ENCODE measurements around the gene GAB2. TPM values are rescaled to one million over a fixed set of nuclear protein-coding genes. Genes with fewer than 3 reads are reported as not detected.

GAB2 gene
- total and polyA plus RNA-seq, 2 donors (not counting 1 experiment from before 2014, with no cell fraction given): 5.8 to 85.9 TPM

GRCh38 chr11:78449866-78450265, 32.2 kb upstream of the GAB2 start:
- Mint-ChIP-seq H3K4me3 (no peak overlapping the region), H3K27me3 (no peaks in the 10 kb centered on the region), H3K9me3 (ENCODE audit: insufficient read depth) (no peaks in the 10 kb centered on the region), H3K4me1 (peaks cover 37% of the 10 kb centered on the region), H3K27ac (peak overlapping the region; percentile 69)
- no peaks in the 10 kb centered on the region for H4K20me1 ChIP-seq (ENCODE audit: control insufficient read depth, insufficient read depth, low read length, poor library complexity, severe bottlenecking)
- H3K4me2 ChIP-seq (replicated peaks; ENCODE audit: low read depth, low read length, poor library complexity, severe bottlenecking): no peak overlapping the region
- H3K9me3 ChIP-seq (ENCODE audit: control extremely low read depth in 1 of 3, control insufficient read depth in 2 of 3, insufficient read depth in 1 of 3, low read length in 2 of 3): no peaks in the 10 kb centered on the region
- ChIA-PET CTCF (no interaction called here), POLR2A (no interaction called here)
- no peak for TF ChIP-seq EZH2 (IDR thresholded peaks at IDR 0.05; ENCODE audit: borderline replicate concordance, insufficient read depth, low read depth, low read length, poor library complexity, severe bottlenecking)
- TF ChIP-seq CTCF (IDR thresholded peaks at IDR 0.05): no peak
- intact Hi-C loops (cut with micrococcal nuclease): no loop called here
- WGBS (ENCODE audit: insufficient coverage): no CpG with 5 or more reads among the region's 4 CpGs
- no peaks in the 10 kb centered on the region for H3K36me3 ChIP-seq (replicated peaks in 1 of 2; ENCODE audit: control extremely low read depth in 1 of 2, control insufficient read depth in 1 of 2, extremely low read depth in 1 of 2, insufficient read depth in 2 of 2, low read length in 1 of 2)
- H3K79me2 ChIP-seq (ENCODE audit: control insufficient read depth, insufficient read depth, low read length): no peaks in the 10 kb centered on the region
- H3K9ac ChIP-seq (ENCODE audit: low read length): no peak overlapping the region
- H2AFZ ChIP-seq (ENCODE audit: insufficient read depth, low read depth, low read length, poor library complexity, severe bottlenecking): no peak overlapping the region
- H3K4me1 ChIP-seq (ENCODE audit: control insufficient read depth in 2 of 2, insufficient read depth in 2 of 2, low read length in 2 of 2): peaks cover 22 to 28% of the 10 kb centered on the region in 2 donors
- ATAC-seq (ENCODE audit: low read depth): no peak
- no peaks in the 10 kb centered on the region for H3K27me3 ChIP-seq (replicated peaks in 1 of 4; ENCODE audit: control extremely low read depth in 1 of 4, control insufficient read depth in 3 of 4, insufficient read depth in 4 of 4, low read length in 3 of 4)
- DNase-seq: no peak
- H3K4me3 ChIP-seq (ENCODE audit: control extremely low read depth in 1 of 5, extremely low read depth in 1 of 5, insufficient read depth in 1 of 5, low read depth in 2 of 5, low read length in 4 of 5): no peak overlapping the region
- no peak overlapping the region for H3K27ac ChIP-seq (ENCODE audit: low read length in 2 of 2)

GRCh38 chr11:78446210-78446609, 28.6 kb upstream of the GAB2 start:
- Mint-ChIP-seq H3K4me1 (peaks cover 12% of the 10 kb centered on the region), H3K27me3 (no peaks in the 10 kb centered on the region), H3K27ac (no peak overlapping the region), H3K4me3 (no peak overlapping the region), H3K9me3 (ENCODE audit: insufficient read depth) (no peaks in the 10 kb centered on the region)
- DNase-seq (no peak), ATAC-seq (ENCODE audit: low read depth) (no peak)
- Histone ChIP-seq H3K9me3 (ENCODE audit: control extremely low read depth in 1 of 3, control insufficient read depth in 2 of 3, insufficient read depth in 1 of 3, low read length in 2 of 3) (no peaks in the 10 kb centered on the region), H2AFZ (ENCODE audit: insufficient read depth, low read depth, low read length, poor library complexity, severe bottlenecking) (no peak overlapping the region), H3K4me3 (ENCODE audit: control extremely low read depth in 1 of 5, extremely low read depth in 1 of 5, insufficient read depth in 1 of 5, low read depth in 2 of 5, low read length in 4 of 5) (no peak overlapping the region), H3K9ac (ENCODE audit: low read length) (no peak overlapping the region), H3K27me3 (replicated peaks in 1 of 4; ENCODE audit: control extremely low read depth in 1 of 4, control insufficient read depth in 3 of 4, insufficient read depth in 4 of 4, low read length in 3 of 4) (no peaks in the 10 kb centered on the region), H3K4me1 (ENCODE audit: control insufficient read depth in 2 of 2, insufficient read depth in 2 of 2, low read length in 2 of 2) (peaks cover 6 to 11% of the 10 kb centered on the region in 2 donors), H4K20me1 (ENCODE audit: control insufficient read depth, insufficient read depth, low read length, poor library complexity, severe bottlenecking) (no peaks in the 10 kb centered on the region), H3K4me2 (replicated peaks; ENCODE audit: low read depth, low read length, poor library complexity, severe bottlenecking) (no peak overlapping the region), H3K79me2 (ENCODE audit: control insufficient read depth, insufficient read depth, low read length) (no peaks in the 10 kb centered on the region), H3K27ac (ENCODE audit: low read length in 2 of 2) (no peak overlapping the region), H3K36me3 (replicated peaks in 1 of 2; ENCODE audit: control extremely low read depth in 1 of 2, control insufficient read depth in 1 of 2, extremely low read depth in 1 of 2, insufficient read depth in 2 of 2, low read length in 1 of 2) (peaks cover 0 to 2% of the 10 kb centered on the region in 2 experiments)
- intact Hi-C loops (cut with micrococcal nuclease): no loop called here
- TF ChIP-seq CTCF (IDR thresholded peaks at IDR 0.05): no peak
- TF ChIP-seq EZH2 (IDR thresholded peaks at IDR 0.05; ENCODE audit: borderline replicate concordance, insufficient read depth, low read depth, low read length, poor library complexity, severe bottlenecking): no peak
- ChIA-PET CTCF (interaction anchor here (0.6 kb wide), 1 partner anchor 15 kb away, joined by 3 read pairs; no protein-coding TSS in a partner anchor), POLR2A (no interaction called here)
